K562 (cell line): ENCODE results near the gene CALHM1. TPM values are rescaled to one million over a fixed set of nuclear protein-coding genes. Genes with fewer than 3 reads are reported as not detected.

Experiments used
- ADNP ChIP-seq: fragments of 200-800 bp; sonication (Bioruptor generic); IDR thresholded peaks from 2 replicates; pipeline ENCODE4 v1.6.1; 2016; ENCODE audit warnings: missing genetic modification characterization, missing compliant biosample characterization
- ARID3A ChIP-seq: IDR thresholded peaks from 2 replicates; pipeline ENCODE4 v1.6.1; 2012; ENCODE audit warnings: low read depth, low read length, improper control_type of control experiment, borderline replicate concordance
- ATF7 ChIP-seq: fragments of 450-650 bp; IDR thresholded peaks from 2 replicates; pipeline ENCODE4 v1.7.1; 2014; ENCODE audit warnings: mild to moderate bottlenecking, moderate library complexity
- BCLAF1 ChIP-seq, 2 experiments: fragments of 450-650 bp in 1 of 2; IDR thresholded peaks; 2 replicates each; pipeline ENCODE4 v1.6.1; 2011 to 2017; ENCODE audit warnings: low read depth in 2 of 2, antibody characterized with exemption in 1 of 2, borderline replicate concordance in 1 of 2, low read length in 1 of 2, mild to moderate bottlenecking in 1 of 2, mixed read lengths in 1 of 2; ENCODE audit not compliant: control insufficient read depth in 1 of 2
- CAMTA2 ChIP-seq: fragments of 250-450 bp; sonication (Bioruptor Pico); conservative IDR thresholded peaks from 2 replicates; pipeline ENCODE4 v1.5.1; 2022
- CHD4 ChIP-seq: fragments of 200-600 bp; sonication (generic); IDR thresholded peaks from 3 replicates; pipeline ENCODE4 v1.6.1; 2012; ENCODE audit warnings: low read depth, mild to moderate bottlenecking, mixed read lengths, low read length, inconsistent platforms; ENCODE audit not compliant: insufficient read depth, insufficient replicate concordance, poor library complexity, severe bottlenecking
- JUN ChIP-seq, 2 experiments: sonication (generic) in 1 of 2; formaldehyde crosslinking in 1 of 2; IDR thresholded peaks; 2 replicates each; pipeline versions ENCODE4 v1.6.1 to v1.8.0; 2012 to 2022; ENCODE audit warnings: borderline replicate concordance in 2 of 2, mild to moderate bottlenecking in 2 of 2, improper control_type of control experiment in 1 of 2, low read depth in 1 of 2, low read length in 1 of 2, missing genetic modification reagents in 1 of 2
- KDM1A ChIP-seq, 2 experiments: fragments of 450-650 bp; IDR thresholded peaks; 2 replicates each; pipeline ENCODE4 v1.6.1; 2016; ENCODE audit warnings: mild to moderate bottlenecking in 2 of 2
- MAFG ChIP-seq: fragments of 450-650 bp; conservative IDR thresholded peaks from 2 replicates; pipeline ENCODE4 v1.6.1; 2016; ENCODE audit warnings: missing genetic modification characterization, missing compliant biosample characterization
- NFYB ChIP-seq: IDR thresholded peaks from 2 replicates; pipeline ENCODE4 v1.6.1; 2011; ENCODE audit warnings: mild to moderate bottlenecking, moderate library complexity; ENCODE audit not compliant: insufficient read length; ENCODE audit errors: extremely low read depth
- NR2C2 ChIP-seq, 2 experiments: fragments of 200-800 bp in 1 of 2; sonication (Bioruptor generic) in 1 of 2; sonication (generic) in 1 of 2; formaldehyde crosslinking in 1 of 2; IDR thresholded peaks; 2 replicates each; pipeline versions ENCODE4 v1.6.1 to v1.8.0; 2016 to 2022; ENCODE audit warnings: mild to moderate bottlenecking in 1 of 2, missing compliant biosample characterization in 1 of 2, missing genetic modification characterization in 1 of 2, missing genetic modification reagents in 1 of 2
- TCF3 ChIP-seq: sonication (generic); formaldehyde crosslinking; IDR thresholded peaks from 2 replicates; pipeline ENCODE4 v1.4.0; 2020; ENCODE audit warnings: mild to moderate bottlenecking, missing genetic modification reagents
- ZBTB5 ChIP-seq: fragments of 450-650 bp; IDR thresholded peaks from 2 replicates; pipeline ENCODE4 v1.6.1; 2017; ENCODE audit warnings: antibody characterized with exemption
- ZNF76 ChIP-seq: fragments of 250-450 bp; sonication (Bioruptor Pico); IDR thresholded peaks from 2 replicates; pipeline ENCODE4 v1.4.0; 2020; ENCODE audit warnings: mild to moderate bottlenecking, moderate library complexity, borderline replicate concordance
- polyA plus RNA-seq, 8 experiments: library from polyadenylated mRNA; depleted of rRNA in 4 of 8; stranded (reverse) in 5 of 8; unstranded in 3 of 8; fragments of >200 nt; fragmentation: Nextera tagmentation in 2 of 8; fragmentation: Illumina TruSeq in 1 of 8; extraction: Ambion mirVana in 2 of 8; extraction: Trizol in 1 of 8; gene quantifications; 2 replicates each; pipeline versions ENCODE4 v1.2.1 to v1.2.3, GENCODE V29; 2011 to 2014; ENCODE audit warnings: inconsistent platforms in 1 of 8, missing spikeins in 1 of 8
- total RNA-seq, 7 experiments: library from RNA; depleted of rRNA in 6 of 7; stranded (reverse); fragments of >200 nt in 6 of 7; fragmentation: Illumina TruSeq in 2 of 7; extraction: Trizol in 2 of 7; gene quantifications; 2 replicates each; pipeline versions ENCODE4 v1.2.1 to v1.2.3, GENCODE V29; 2011 to 2021; ENCODE audit warnings: low replicate concordance in 1 of 7
- TF ChIP-seq, protein P1 (sequence below): IDR thresholded peaks from 2 replicates; pipeline ENCODE4 v1.6.1; 2011; ENCODE audit warnings: borderline replicate concordance, low read depth, mild to moderate bottlenecking, moderate library complexity, low read length; ENCODE audit not compliant: insufficient read depth, poor library complexity, severe bottlenecking

CALHM1 gene
- total and polyA plus RNA-seq, 9 of the 15 experiments (the other 6 are each of a cell fraction or from before 2014, with no cell fraction given): 0.03 TPM; not detected in 8

DNA sequence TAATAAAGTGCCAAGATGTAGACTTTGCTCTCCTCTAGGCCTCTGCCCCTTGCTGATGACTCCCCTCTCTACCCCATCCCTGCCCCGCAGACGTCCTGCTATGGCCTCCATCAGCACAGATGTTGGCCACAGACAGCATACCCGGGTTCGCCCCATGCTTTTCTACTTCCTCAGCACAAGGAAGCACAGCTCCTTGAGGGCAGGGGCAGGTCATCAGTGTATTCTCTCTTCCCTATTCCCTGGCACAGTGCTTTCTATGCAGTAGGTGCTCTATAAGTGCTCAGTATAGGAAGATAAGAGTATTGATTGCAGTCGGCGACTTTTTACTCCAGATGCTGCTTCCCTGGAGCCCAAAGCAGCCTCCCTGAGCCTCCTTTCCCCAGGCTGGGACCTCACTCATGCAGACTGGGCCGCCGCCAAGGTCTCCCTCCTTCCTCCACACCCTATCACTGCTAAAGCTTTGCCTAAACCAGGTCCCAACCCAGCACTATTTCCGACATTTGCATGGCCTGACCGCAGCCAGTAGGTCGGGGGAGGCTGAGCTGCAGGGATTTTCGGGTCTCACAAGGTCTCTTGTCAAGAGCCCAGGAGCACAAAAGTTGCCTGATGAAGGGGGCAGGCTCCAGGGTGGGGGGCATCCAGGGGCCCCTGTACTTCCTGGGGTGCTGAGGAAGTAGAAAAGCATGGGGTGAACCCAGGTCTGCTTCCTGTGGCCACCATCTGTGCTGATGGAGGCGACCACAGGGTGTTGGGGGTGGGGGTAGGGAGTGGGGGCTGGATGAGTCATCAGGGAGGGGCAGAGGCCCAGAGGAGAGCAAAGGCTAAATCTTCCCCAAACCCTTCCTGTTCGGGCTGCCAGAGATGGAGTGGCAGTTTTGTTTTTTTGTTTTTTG lies 12.3 kb upstream of the CALHM1 start (continued):
- TF ChIP-seq BCLAF1 (IDR thresholded peaks at IDR 0.05; ENCODE audit: borderline replicate concordance in 1 of 2, control insufficient read depth in 1 of 2, low read depth in 2 of 2, low read length in 1 of 2) (no peak), ZNF76 (CRISPR knock-in tag) (no peak), ADNP (no peak), ATF7 (peak; percentile 60), ARID3A (no peak), TCF3 (no peak), CHD4 (no peak), NFYB (no peak), CAMTA2 (no peak), JUN (IDR thresholded peaks at IDR 0.05; ENCODE audit: borderline replicate concordance, low read depth, low read length) (peak; percentile 78), JUN (CRISPR knock-in tag; IDR thresholded peaks at IDR 0.05; ENCODE audit: borderline replicate concordance) (no peak), KDM1A (IDR thresholded peaks at IDR 0.05) (peak; percentile 84 to 90), ZBTB5 (no peak), NR2C2 (CRISPR knock-in tag; IDR thresholded peaks at IDR 0.05) (no peak), NR2C2 (tag; IDR thresholded peaks at IDR 0.05) (peak; percentile 77), MAFG (tag) (no peak)
- TF ChIP-seq, protein P1, sequence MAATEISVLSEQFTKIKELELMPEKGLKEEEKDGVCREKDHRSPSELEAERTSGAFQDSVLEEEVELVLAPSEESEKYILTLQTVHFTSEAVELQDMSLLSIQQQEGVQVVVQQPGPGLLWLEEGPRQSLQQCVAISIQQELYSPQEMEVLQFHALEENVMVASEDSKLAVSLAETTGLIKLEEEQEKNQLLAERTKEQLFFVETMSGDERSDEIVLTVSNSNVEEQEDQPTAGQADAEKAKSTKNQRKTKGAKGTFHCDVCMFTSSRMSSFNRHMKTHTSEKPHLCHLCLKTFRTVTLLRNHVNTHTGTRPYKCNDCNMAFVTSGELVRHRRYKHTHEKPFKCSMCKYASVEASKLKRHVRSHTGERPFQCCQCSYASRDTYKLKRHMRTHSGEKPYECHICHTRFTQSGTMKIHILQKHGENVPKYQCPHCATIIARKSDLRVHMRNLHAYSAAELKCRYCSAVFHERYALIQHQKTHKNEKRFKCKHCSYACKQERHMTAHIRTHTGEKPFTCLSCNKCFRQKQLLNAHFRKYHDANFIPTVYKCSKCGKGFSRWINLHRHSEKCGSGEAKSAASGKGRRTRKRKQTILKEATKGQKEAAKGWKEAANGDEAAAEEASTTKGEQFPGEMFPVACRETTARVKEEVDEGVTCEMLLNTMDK: no peak
